HG02943 (cell line): Measurements from ENCODE around the gene SEPTIN8.

Experiments used
- ATAC-seq: cut with Tn5 transposase; IDR thresholded peaks from one replicate; pipeline ENCODE4 v1.9.1; 2021; ENCODE audit warnings: mild to moderate bottlenecking, low read depth, moderate library complexity; ENCODE audit not compliant: unreplicated experiment

SEPTIN8 gene

DNA sequence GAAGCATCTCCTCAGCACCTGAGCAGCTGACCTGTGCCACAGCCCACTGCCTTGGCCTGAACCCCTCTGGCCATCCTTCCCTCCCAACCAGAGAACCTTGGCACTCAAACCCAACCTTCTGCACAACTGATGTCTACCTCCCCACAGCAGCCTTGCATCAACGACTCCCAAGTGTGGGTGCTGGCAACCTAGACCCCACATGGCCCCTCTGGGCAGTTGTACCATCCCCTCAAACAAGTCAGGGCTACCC lies 10.3 kb downstream of the SEPTIN8 start:
- ATAC-seq, result no peak

DNA sequence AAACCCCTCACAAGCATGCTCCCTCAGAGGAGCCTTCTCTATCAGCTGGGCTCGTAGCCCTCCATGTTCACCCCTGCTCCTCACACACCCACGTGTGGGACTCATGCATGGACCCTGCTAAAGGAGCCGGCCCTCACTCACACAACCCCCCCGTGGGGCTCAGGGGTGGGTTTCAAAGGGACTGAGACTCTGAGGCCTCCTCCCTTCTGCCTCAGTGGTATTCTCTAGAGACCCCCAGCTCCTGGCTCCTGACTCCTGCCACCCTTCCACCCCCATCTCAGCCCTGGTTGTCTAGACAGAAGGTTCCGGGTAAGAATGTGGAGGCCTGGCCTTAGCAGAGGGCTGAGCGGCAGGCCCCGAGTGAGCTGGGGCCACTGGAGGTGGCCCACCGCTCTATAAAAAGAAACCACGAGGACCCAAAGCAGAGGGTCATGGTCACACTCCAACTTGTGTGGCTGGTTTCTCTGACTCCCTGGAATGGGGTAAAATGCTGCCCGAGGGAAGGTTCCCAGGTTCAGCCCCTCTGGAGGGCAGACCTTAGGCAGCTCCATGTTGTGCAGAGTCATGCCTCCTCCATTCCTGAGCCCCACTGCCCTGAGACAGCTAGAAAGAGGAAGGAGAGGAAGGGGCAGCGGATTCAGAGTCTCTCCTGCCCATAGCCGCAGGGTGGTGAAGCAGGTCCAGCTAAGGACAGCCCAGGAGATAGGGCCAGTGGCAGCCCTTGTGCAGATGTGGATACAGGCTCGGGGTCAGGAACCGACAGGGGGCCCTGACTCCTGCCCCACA lies 10.8 kb downstream of the SEPTIN8 start:
- ATAC-seq, result no peak

DNA sequence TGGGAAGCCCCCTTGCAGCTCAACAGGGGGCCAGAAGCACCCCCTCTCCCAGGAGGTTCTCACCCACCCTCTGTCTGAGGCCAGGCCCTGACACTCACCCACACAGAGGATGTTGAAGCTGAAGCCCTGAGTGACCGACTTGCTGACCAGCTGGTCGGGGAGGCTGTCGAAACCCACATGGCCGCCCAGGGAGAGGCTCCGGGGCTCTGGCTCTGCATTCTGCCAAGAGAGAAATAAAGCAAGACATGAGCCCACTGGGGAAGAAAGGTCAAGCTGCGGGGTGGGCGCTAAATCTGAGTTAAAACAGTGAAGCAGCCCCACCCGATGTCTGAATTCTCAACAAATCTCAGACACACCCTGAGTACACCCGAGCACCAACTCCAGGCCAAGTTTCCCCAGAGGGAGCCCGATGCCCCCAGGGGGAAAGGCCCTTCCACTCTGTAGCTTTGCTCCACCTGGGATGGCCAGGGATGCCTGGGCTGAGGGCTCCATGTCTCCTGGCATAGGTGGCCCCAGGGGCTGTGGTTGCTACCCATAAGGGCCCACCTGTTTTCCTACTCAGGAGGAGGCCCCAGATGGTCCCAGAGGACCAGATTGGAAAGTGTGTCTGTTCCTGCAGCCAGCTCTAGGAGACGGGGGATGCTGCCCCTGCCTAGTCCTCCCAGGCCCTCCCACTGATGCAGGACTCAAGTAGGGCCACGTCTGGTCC lies 11.6 kb downstream of the SEPTIN8 start:
- no peak for ATAC-seq

DNA sequence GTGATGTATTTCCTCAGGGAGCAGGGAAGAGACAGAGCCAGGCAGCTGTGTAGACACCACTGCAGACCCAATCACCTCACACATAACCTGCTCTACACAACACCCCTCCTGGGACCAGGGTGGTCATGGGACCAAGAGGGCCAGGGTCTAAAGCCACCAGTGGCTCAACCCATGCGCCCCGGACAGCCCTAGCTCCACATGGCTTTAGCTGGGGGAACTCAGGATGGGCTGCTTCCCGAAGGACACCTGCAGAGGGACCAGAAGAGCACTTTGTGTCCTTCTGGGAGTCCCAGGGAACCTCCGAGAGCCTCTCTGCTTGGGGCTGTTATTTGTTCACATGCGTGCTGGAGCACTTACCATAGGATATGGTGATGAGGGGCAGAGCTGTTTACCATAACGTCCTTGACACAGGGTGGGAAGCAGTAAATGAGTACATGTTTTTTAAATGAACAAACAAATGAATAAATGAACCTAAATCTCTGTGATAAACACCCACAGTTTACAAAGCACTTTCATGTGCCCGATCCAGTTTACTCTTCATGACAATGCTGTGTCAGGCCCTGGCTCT lies 12.3 kb downstream of the SEPTIN8 start:
- no peak for ATAC-seq

DNA sequence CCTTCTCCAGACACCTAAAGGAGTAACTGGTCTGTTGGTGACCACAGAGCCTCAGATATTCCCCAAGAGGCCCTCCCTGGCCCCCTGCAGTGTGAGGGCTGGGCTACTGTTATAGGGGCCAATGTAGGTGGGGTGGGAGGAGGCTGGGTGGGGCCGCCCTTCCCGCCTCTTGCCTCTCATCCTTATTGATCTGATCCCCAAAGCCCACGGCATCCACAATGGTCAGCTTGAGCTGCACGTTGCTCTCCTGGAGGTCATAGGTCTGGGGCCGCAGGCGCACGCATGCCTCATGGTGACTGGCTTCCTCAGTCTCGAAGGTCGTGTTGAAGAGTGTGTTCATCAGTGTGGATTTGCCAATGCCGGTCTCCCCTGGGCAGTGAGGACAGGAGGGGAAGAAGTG lies 13.0 kb downstream of the SEPTIN8 start:
- ATAC-seq, result no peak

DNA sequence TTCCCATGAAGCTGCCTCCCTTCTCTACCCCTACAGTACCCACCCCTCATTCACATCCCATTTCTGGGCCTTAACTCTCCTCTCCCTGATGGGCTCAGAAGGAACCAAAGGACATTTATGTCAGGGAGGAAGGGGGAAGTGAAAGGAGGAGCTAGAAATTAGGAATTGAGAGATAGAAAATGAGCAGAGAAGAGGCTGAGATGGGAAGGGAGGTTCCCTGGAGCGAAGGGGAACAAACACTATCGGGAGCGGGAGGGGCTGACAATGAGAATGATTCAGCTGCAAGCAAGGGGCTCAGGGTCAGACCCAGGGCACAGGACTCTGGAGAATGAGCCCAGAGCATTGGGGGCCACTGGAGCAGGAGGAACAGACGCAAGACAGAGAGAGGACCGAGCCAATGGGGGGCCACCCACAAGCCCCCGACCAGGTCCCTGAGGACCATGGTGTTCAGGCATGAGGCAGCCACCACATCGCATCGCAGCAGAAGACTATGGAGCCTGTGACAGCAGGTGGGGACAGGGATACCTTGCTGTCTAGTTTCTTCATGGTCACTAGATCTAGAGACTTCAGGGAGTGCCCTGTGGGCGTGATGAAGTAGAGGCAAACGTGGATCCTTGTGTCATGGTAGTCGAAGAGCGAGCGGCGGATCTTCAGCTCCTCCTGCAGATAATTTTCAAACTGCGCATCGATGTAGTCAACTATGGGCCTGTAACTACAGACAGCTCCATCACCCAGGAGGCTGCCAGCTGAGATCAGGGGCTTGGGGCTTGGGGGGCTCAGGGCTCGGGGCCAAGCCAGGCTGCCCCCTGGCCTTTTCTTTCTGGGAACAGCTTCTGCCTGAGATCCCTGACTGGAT lies 13.6 kb downstream of the SEPTIN8 start:
- no peak for ATAC-seq

DNA sequence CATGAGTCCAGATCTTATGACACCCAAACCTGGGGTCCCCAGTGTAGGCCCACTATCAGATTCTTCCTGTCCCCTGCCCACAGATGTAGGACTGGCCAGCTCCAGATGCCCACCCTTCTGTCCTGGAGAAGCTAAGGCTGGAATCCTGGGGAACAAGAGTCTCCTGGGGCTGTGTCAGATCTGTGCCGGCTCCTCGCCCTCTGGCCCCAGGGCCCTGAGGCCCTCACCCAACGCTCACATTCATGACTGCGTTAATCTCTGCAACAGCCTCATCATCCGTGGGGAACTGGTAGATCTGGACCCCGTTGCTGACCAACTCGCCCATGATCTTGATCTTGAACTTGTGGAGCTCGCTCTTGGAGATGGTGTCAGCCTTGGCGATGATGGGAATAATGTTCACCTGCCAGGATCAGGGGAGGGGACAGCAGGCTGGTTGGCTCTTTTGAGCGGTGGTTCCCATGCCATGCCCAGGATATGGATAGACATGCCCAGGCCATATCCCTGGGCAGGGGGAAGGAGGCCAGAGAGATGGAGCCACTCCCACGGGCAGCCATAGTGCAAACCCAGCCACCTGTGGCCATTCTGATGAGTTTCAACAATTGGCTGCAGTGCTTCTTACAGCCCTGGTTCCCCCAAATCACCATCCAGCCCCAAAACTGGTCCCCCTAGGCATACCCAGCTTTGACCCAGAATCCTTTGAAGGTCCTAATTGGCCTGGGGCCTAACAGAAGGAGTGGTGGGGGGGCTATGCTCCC lies 14.6 kb downstream of the SEPTIN8 start:
- no peak for ATAC-seq

DNA sequence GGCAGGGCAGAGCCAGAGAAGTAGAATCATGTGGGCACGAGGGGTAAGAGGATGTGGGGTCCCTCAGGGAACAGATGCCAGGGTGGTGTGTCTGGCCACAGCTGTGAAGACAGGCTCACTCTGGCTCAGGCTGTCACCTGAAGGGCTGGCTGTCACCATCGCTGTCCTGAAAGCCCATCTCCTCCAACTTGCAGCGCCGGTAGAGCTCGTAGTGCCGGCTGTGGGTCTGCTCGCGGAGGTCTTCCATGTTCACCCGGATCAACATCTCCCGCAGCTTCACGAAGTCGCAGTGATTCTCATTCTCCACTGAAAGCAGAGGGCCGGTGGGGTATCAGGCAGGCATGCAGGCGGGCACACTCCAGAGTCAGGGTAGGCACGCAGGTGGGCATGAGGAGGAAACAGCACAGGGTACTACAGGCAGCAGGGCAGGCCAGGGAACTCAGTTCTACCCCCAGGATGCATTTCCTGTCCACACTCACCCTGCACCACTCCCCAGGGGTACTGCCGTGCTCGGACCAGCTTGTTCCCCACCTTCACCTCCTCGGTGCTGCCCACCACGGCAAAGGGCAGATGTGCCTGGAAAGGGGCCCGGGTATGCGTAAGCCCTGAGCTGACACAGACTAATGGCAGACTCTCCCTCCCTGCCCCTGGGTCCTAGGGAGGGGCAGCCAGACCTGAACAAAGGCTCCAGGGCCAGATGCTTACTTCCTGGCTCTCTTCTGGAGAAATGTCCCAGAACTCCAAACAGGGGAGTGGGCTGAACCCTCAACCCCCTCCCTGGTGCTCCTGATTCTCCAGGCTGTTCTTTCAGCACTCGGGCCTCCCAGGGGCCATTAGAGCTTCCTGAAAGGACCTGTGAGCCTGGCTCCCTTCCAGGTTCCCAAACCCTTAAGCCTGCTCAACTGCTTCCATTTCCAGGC lies 15.5 kb downstream of the SEPTIN8 start:
- ATAC-seq, result no peak

DNA sequence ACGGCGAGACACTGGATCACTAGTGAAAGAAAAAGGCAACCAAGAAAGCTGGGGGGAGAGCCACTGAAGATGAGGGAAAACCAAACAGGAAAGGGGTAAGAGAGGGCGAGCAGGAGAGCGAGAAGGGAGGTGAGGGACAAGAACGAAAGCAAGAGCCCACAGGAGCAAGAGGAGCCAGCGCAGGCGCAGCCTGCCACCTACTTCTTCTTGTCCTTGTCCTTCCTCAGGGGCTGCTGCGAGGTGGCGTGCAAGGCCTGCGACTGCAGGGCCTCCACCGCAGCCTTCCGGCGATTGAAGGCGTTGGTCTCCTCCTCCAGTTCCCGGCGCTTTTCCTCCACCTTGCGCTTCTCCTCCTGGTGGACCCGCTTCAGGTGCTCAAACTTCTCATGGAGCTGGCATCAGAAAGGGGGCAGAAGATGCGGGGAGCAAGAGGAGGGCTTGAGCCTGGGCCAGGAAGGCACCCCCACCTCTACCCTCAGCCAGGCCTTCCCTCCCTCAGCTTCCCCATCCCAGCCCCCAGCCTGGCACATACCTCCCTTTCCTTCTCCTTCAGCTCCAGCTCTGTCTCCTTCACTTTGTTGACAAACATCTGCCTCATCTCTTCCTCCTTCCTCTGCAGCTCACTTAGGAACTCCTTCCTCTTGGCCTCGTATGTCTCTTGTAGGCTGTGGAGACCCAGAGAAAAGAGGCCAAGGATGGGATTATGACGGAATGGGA lies 16.3 kb downstream of the SEPTIN8 start:
- no peak for ATAC-seq

DNA sequence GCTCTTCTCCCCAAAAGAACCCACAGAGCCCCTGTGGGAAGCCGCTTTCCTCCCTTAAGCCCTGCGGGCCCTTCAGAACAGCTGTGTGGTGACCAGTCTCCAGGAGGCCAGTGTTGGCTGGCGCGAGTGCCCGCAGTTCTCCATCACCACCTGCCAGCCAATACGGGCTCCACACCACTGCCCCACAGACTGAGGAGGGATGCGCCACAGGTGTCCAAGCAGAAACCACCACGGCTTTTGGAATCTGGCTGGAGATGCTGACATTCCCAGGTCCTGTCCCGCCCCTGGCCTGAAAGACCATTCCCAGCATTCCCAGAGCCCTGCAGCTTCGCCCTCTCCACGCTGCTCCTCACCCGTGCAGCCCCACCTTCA lies 17.0 kb downstream of the SEPTIN8 start:
- ATAC-seq, result no peak

DNA sequence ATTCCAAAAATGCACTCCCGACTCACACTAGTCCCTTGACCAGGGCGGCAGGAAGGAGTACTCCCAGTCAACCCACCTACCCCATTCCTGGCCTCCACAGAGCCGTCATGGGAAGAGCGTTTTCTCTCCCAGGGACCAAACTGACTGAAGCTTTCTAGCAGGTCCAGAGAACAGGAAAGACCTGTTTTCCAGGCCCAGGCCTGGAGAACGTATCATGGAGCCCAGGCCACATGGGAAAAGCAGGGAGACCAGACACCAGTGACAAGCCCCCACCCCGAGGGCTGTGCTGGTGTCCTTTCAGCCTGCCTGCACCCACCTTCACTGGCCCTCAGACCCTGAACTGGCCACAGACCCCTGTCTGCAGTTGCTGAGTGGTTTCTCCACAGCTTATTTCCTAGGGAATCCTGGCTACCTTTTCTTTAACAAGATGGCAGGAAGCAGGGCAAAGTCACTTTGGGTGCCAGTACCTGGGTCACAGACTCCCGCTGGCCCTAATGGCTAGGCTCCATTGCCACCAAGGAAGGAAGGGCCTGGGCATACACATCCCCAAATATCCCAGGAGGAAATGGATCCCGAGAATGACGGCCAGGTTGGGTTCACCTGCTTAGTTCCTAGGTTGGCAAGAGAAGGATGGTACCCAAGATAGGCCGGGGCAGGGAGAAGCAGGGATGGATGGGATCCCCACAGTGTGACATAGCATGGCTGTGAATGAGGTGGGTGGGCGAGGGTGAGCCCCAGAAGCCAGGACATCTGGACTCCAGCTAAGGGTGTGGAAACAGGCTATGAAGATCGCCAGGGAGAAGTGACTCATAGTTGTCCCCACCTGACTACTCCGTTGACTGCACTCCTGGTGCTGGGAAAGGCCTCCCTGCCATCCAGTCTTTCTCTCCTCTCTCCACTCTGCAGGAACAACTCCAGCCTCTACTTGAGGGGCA lies 17.7 kb downstream of the SEPTIN8 start:
- no peak for ATAC-seq

DNA sequence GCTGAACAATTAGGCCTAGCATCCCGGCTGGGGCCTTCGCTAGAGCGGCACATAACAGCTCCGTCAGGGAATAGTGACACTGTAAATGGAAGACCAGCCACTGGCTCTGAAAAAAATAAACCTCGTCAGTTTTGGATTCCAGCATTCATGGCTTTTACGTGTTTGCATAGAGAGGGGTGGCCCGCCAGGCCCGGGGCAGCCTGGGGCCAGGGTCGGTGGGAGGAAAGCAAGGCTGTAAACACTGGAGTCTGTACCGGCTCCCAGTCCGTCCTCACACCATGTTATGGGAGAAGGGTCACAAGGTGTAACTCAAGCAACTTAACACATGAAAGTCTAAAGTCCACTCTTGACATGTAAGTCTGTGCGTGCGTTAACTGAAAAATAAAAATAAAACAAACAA lies 18.6 kb downstream of the SEPTIN8 start:
- ATAC-seq, result no peak

DNA sequence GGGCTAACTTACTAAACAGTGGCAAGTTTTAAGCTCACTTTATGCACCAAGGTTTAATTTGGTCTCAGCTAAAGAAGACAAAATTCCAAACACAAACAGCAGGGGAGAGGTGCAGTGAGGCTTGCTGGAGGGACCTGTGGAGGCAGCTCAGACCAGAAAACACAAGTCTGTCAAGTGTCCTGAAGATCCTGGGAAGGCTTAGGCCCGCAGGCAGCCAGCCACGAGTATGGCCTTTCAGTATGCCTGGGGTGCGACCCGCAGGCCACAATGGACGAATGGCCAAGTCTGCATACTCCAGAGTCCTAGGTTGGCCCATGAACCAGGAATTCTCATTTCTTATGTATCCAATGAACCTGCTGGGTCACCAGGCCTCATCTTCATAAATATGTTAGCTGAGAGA lies 20.5 kb downstream of the SEPTIN8 start:
- no peak for ATAC-seq

DNA sequence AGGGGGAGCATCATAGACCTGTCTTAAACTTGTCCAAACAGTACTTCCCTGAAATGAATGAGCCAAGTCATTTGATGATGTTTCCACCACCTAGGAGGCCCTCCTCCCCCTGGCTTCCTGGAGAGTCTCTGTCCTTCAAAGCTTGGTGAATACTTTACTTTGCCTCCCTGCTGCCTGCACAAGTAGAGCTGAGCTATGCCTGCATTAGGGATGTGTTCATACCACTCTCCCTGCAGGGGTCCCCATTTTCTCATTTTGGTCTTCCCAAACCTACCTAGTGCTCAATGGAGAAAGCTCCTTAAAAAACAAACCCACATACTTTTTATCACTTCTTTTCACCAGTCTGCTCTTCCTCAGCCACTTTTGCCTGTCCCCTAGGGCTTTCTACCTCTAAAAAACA lies 22.1 kb downstream of the SEPTIN8 start:
- ATAC-seq, result no peak

DNA sequence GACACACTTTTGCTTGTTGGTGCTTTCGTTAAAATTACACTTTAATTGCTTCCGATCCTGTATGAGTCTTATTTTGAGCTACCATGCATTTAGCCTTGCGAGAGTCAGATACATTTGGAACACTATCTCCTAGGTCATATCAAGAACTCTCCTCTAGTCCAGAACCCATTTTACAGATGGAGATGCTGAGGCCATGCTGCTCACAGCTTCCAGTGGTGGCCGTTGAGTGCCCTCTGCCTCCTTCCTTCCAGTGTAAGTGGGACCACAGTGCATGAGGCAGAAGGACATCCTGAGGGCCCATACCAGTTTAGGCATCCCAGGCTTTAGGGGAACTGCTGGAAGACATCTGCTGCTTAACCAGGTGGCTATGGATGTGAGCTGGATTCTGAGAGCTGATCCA lies 22.9 kb downstream of the SEPTIN8 start:
- no peak for ATAC-seq

DNA sequence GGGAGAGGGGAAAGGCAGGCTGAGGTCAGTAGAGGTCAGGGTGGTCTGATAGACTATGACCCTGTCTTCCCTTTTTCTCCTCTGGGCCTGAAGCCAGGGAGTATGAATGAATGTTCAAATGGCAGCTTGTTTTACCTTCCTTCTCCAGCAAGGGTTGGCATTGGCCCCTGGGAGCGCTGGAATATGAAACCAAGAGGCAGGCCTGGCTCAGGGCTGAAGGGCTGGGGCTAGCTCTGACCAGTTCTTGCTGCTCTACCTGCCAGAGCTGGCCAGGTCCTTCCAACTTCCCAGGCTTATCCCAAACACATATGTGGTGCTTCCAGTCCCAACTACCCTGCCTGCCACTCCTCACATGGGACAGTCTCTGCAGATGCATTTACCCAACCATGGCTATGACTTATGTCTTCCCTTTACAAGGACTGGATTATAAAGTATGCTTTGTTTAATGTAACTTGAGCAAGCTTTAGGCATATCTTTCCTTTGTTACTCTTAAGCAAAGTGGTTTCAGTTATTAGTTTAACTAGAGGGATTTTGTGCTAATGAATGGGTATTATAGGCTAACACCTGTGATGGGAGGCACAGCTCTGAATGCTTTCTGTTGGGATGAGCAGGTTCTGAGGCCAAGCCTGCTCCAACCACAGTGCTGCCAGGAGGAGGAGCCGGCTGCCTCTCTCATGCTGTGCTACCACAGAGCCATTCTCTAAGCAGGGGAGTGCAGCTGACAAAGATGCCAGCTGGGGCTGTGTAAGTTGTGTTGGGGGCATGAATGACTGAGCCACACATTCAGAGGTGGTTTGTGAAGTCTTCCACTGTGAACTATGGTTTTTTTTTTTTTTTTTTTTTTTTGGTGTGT lies 23.7 kb downstream of the SEPTIN8 start:
- ATAC-seq, result no peak

DNA sequence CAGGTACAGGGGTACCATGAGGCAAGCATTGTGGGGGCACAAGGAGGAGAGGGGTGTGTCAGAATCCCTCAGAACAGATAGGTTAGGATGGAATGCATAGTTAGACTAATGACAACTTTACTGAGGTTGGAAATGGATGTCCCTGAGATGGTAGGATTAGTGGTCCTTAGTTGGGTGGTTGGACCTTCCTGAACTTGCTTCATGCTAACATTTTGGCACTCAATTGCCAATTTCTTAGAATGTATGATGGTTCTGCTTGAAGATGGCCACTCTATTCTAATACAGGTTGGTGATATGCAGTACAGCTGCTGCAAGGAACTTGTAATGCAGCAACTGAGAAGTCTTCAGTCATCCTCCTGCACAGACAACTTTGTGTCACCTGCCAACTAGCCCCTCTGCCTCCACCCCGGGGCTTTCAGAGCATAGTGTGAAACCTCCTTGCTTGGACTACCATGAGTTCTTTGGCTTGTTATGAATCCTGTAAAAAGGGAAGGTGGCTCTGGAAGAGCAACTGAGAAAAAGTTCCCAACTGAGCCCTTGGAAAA lies 24.4 kb downstream of the SEPTIN8 start:
- no peak for ATAC-seq
